HCT116 (cell line): Measurements from ENCODE around the gene FOXJ1. TPM values are rescaled to one million over a fixed set of nuclear protein-coding genes. Genes with fewer than 3 reads are reported as not detected.

Source experiments
- ATAC-seq: fragments of 200-7000 bp; cut with Tn5 transposase; 2 replicates; pipeline ENCODE4 v1.9.1; 2020; ENCODE audit warnings: mild to moderate bottlenecking, moderate library complexity
- BruUV-seq: library from RNA; stranded (reverse); fragments of 400-500 nt; replicated peaks from 2 replicates; lab custom pipeline; 2021; lab: Mats Ljungman, UMichigan
- CTCF ChIA-PET: fragments of 300-600 bp; sonication (Branson Sonifier 250); formaldehyde crosslinking; loops from one replicate; lab custom pipeline; 2021; ENCODE audit warnings: antibody characterized with exemption; lab: Charles Lee
- POLR2A ChIA-PET: fragments of 300-600, 350-600 bp; sonication (Branson Sonifier 250); formaldehyde crosslinking; loops from one replicate; lab custom pipeline; 2021; ENCODE audit warnings: antibody characterized with exemption; lab: Charles Lee
- RAD21 ChIA-PET, 2 experiments: fragments of 300-600 bp; sonication (Branson Sonifier 250); formaldehyde crosslinking; loops; one replicate each; lab custom pipeline; 2023; ENCODE audit warnings: low total read pairs in 2 of 2; ENCODE audit not compliant: uncharacterized antibody in 2 of 2, unreplicated experiment in 2 of 2, low non-redundant PET in 1 of 2; lab: Charles Lee
- DNase-seq: peaks from one replicate; pipeline ENCODE4 v3.0.0-alpha.2; 2010; ENCODE audit warnings: low read depth, low spot score
- H2AFZ ChIP-seq: fragments of 200-600 bp; shearing (Covaris generic), sonication (generic); 2 replicates; pipeline ENCODE4 v1.6.1; 2017; ENCODE audit warnings: low read depth, mixed run types, mixed read lengths, antibody characterized with exemption, low read length; ENCODE audit not compliant: poor library complexity, severe bottlenecking
- H3K27ac ChIP-seq: 2 replicates; pipeline ENCODE4 v1.5.1; 2012; ENCODE audit warnings: low read depth, low read length
- H3K27me3 ChIP-seq: fragments of 200-600 bp; sonication (generic); 2 replicates; pipeline ENCODE4 v1.6.1; 2016; ENCODE audit warnings: mixed run types, low read length, mixed read lengths; ENCODE audit not compliant: insufficient read depth
- H3K36me3 ChIP-seq, 2 experiments: fragments of 200-500 bp in 1 of 2; fragments of 200-600 bp in 1 of 2; sonication (Bioruptor generic) in 1 of 2; sonication (generic) in 1 of 2; 2 replicates each; pipeline versions ENCODE4 v1.5.1 to v1.6.1; 2014 to 2016; ENCODE audit warnings: low read length in 2 of 2, inconsistent platforms in 1 of 2, mixed read lengths in 1 of 2, mixed run types in 1 of 2; ENCODE audit not compliant: insufficient read depth in 2 of 2, control insufficient read depth in 1 of 2
- H3K4me1 ChIP-seq, 2 experiments: fragments of 200-600 bp in 1 of 2; sonication (generic) in 1 of 2; 2 replicates each; pipeline versions ENCODE4 v1.5.1 to v1.6.1; 2012 to 2017; ENCODE audit warnings: low read length in 2 of 2, inconsistent platforms in 1 of 2, mild to moderate bottlenecking in 1 of 2, mixed read lengths in 1 of 2, mixed run types in 1 of 2, moderate library complexity in 1 of 2; ENCODE audit not compliant: insufficient read depth in 2 of 2, control insufficient read depth in 1 of 2
- H3K4me2 ChIP-seq: fragments of 200-600 bp; sonication (generic); 2 replicates; pipeline ENCODE4 v1.6.1; 2017; ENCODE audit warnings: mixed run types, low read length, mixed read lengths
- H3K4me3 ChIP-seq, 2 experiments: fragments of 200-600 bp in 1 of 2; sonication (generic) in 1 of 2; replicated peaks in 1 of 2; 2 replicates each; pipeline ENCODE4 v1.5.1; 2011 to 2016; ENCODE audit warnings: low read length in 2 of 2, control low read depth in 1 of 2, low read depth in 1 of 2, mild to moderate bottlenecking in 1 of 2, mixed read lengths in 1 of 2, mixed run types in 1 of 2
- H3K79me2 ChIP-seq: fragments of 200-600 bp; sonication (generic); 2 replicates; pipeline ENCODE4 v1.6.1; 2017; ENCODE audit warnings: mild to moderate bottlenecking, mixed run types, low read length, moderate library complexity, mixed read lengths; ENCODE audit not compliant: insufficient read depth
- H3K9ac ChIP-seq: fragments of 200-600 bp; sonication (generic); 2 replicates; pipeline ENCODE4 v1.6.1; 2016; ENCODE audit warnings: low read length, mixed read lengths
- H3K9me2 ChIP-seq: fragments of 200-600 bp; sonication (generic), shearing (Covaris generic); 2 replicates; pipeline ENCODE4 v1.6.1; 2017; ENCODE audit warnings: mixed run types, mild to moderate bottlenecking, moderate library complexity; ENCODE audit not compliant: insufficient read depth
- H3K9me3 ChIP-seq, 2 experiments: fragments of 200-500 bp in 1 of 2; fragments of 200-600 bp in 1 of 2; sonication (Bioruptor generic) in 1 of 2; sonication (generic) in 1 of 2; 2 replicates each; pipeline ENCODE4 v1.6.1; 2014 to 2017; ENCODE audit warnings: low read length in 2 of 2, mixed read lengths in 2 of 2, inconsistent platforms in 1 of 2, low read depth in 1 of 2, mild to moderate bottlenecking in 1 of 2, mixed run types in 1 of 2, moderate library complexity in 1 of 2; ENCODE audit not compliant: control insufficient read depth in 1 of 2, insufficient read depth in 1 of 2
- H4K20me1 ChIP-seq: fragments of 200-600 bp; sonication (generic), shearing (Covaris generic); 2 replicates; pipeline ENCODE4 v1.6.1; 2017; ENCODE audit warnings: mixed run types, mild to moderate bottlenecking, moderate library complexity; ENCODE audit not compliant: insufficient read depth
- CBX3 ChIP-seq: IDR thresholded peaks from 2 replicates; pipeline ENCODE4 v1.6.1; 2012; ENCODE audit warnings: low read depth
- CEBPB ChIP-seq: IDR thresholded peaks from 2 replicates; pipeline ENCODE4 v1.6.1; 2012; ENCODE audit warnings: low read depth
- EGR1 ChIP-seq: IDR thresholded peaks from 2 replicates; pipeline ENCODE4 v1.6.1; 2012; ENCODE audit warnings: low read depth
- ELF1 ChIP-seq: IDR thresholded peaks from 2 replicates; pipeline ENCODE4 v1.6.1; 2012; ENCODE audit warnings: low read depth, borderline replicate concordance
- EZH2 ChIP-seq: fragments of 200-600 bp; sonication (generic); IDR thresholded peaks from 2 replicates; pipeline ENCODE4 v1.6.1; 2017; ENCODE audit warnings: antibody characterized with exemption, mixed run types
- EZH2phosphoT487 ChIP-seq: fragments of 200-600 bp; IDR thresholded peaks from 2 replicates; pipeline ENCODE4 v1.6.1; 2018; ENCODE audit warnings: antibody characterized with exemption, borderline replicate concordance
- FOSL1 ChIP-seq: IDR thresholded peaks from 2 replicates; pipeline ENCODE4 v1.6.1; 2012; ENCODE audit warnings: low read depth
- JUND ChIP-seq: IDR thresholded peaks from 2 replicates; pipeline ENCODE4 v1.6.1; 2012
- POLR2AphosphoS5 ChIP-seq: IDR thresholded peaks from 2 replicates; pipeline ENCODE4 v1.6.1; 2011; ENCODE audit warnings: mild to moderate bottlenecking, low read depth, low read length, moderate library complexity
- RAD21 ChIP-seq: IDR thresholded peaks from 2 replicates; pipeline ENCODE4 v1.6.1; 2012; ENCODE audit warnings: low read depth, mild to moderate bottlenecking
- SIN3A ChIP-seq: IDR thresholded peaks from 2 replicates; pipeline ENCODE4 v1.6.1; 2012; ENCODE audit warnings: low read depth
- SRF ChIP-seq: IDR thresholded peaks from 2 replicates; pipeline ENCODE4 v1.6.1; 2012; ENCODE audit warnings: low read depth
- YY1 ChIP-seq: IDR thresholded peaks from 2 replicates; pipeline ENCODE4 v1.6.1; 2011; ENCODE audit warnings: low read length, low read depth, moderate library complexity, mild to moderate bottlenecking; ENCODE audit not compliant: insufficient replicate concordance; ENCODE audit errors: extremely low read depth
- ZFX ChIP-seq: fragments of 450-650 bp; IDR thresholded peaks from 2 replicates; pipeline ENCODE4 v1.6.1; 2017
- ZNF274 ChIP-seq: fragments of 200-500 bp; sonication (Bioruptor generic); IDR thresholded peaks from 2 replicates; pipeline ENCODE4 v1.6.1; 2014; ENCODE audit warnings: mild to moderate bottlenecking, low read depth, low read length, inconsistent platforms
- intact Hi-C: fragments of 100-400 bp; cut with micrococcal nuclease; formaldehyde crosslinking; loops from 2 replicates; pipeline ENCODE4 v1.10.0; 2022
- total RNA-seq: library from RNA; stranded (reverse); gene quantifications from one replicate; pipeline ENCODE4 v1.2.1, GENCODE V29; 2021; ENCODE audit not compliant: unreplicated experiment
- TF ChIP-seq, protein P1 (sequence below): IDR thresholded peaks from 2 replicates; pipeline ENCODE4 v1.6.1; 2012
- TF ChIP-seq, protein P2 (sequence below): IDR thresholded peaks from 2 replicates; pipeline ENCODE4 v1.6.1; 2012

The FOXJ1 gene
- total RNA-seq, 1 experiment from 2014 or later, result 0.61 TPM

DNA sequence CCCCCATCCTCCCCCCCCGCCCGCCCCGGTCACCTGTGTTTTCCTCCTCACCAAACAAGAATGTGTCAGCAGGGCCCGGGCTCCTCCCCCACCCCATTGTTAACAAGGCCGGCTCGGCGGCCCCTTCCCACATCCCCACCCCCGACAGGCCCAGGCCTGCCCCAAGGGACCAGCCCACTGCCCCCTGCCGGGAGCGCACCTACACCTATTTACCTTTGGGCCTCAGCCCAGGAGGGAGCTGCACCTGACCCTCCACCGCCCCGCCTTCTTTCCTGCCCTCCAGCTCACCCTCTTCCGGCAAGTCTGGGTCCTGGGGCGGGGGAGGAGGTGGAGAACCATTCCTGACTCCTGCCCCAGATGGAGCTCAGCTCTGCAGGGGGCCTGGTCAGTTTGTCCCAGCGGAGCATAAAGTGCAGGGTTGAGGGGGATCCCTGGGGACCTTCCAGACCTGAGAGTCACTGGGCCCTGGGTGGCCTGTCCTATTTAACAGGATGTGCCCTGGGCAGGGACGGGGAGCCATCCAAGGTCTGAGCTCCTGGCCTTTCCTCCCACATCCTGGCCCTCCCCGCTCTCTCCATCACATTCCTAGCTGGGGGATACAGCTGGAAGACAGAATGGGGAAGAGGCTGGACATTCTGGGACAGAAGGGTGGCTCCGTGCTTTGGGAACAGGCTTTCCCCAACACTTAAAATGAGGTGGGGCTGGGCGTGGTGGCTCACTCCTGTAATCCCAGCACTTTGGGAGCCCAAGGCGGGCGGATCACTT is 8.3 kb downstream of the FOXJ1 start (continued):
- TF ChIP-seq SIN3A (no peak), SRF (no peak), EZH2 (no peak), CBX3 (no peak), CEBPB (no peak), FOSL1 (no peak)

DNA sequence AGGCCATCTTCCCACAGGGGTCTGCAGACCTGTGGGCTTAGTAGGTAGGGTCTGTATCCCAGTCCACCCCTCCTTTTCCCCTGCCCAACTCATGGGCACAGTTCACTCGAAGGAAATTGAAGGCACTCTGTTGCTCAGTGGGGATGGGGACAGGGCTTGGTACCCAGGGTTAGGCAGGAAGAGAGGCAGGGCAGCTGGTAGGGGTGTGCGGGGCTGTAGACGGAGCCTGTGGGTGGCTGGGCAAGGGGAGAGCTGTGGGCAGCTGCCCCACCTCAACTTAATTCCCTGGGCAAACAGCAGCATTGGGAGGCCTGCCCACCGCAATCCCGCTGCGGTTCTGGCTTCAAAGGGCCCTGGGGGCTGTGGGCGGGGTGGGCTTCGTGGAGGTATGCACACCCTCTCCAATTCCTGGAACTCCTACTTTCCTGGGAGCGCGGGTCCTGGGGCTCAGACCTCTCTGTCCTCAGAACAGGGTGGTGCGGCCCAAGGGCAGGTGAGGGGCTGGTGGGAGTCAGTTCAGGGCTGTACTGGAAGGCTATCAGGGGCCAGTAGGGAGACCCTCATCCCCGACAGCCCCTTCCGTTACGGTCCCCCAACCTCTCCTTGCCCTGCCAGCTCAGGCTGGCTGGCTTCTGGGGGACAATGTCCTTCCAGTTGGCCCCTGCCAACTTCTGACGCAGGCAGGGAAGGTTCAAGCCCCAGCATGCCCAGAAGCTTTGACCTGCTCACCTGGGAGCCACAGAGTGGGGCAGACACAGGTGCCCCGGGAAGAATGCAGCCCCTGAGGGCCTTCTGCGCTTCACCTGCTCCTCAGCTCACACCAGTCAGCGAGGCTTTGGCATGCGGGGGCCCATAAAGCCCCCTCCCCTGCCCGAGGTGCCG is 9.1 kb downstream of the FOXJ1 start:
- no peak for DNase-seq
- H3K27me3 ChIP-seq, result no peaks in the 10 kb centered on the region
- TF ChIP-seq EGR1 (no peak), SRF (no peak), CEBPB (no peak), ZFX (no peak), ZNF274 (no peak), SIN3A (no peak), EZH2phosphoT487 (no peak), EZH2 (no peak), ELF1 (no peak), JUND (no peak), POLR2AphosphoS5 (no peak), RAD21 (no peak), YY1 (no peak), CBX3 (no peak), FOSL1 (no peak)
- TF ChIP-seq, protein P1, sequence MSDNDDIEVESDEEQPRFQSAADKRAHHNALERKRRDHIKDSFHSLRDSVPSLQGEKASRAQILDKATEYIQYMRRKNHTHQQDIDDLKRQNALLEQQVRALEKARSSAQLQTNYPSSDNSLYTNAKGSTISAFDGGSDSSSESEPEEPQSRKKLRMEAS, result no peak
- TF ChIP-seq, protein P2, sequence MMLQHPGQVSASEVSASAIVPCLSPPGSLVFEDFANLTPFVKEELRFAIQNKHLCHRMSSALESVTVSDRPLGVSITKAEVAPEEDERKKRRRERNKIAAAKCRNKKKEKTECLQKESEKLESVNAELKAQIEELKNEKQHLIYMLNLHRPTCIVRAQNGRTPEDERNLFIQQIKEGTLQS, result no peak
- TF ChIP-seq, all 23 proteins: peak for 0
- RAD21 ChIA-PET, result interaction anchor here in 1 of 2 experiments (1.3 kb wide), 1 partner anchor 148 kb away, joined by 3 read pairs; no protein-coding TSS in a partner anchor
- peak overlapping the region; percentile 93 for H3K4me2 ChIP-seq
- no peaks in the 10 kb centered on the region for H3K79me2 ChIP-seq
- H3K4me3 ChIP-seq, result 0 out of 4 replicates have a peak overlapping the region, but pooled peaks of 1 of the 2 experiments have one; percentile 15
- no peaks in the 10 kb centered on the region for H3K9me2 ChIP-seq
- no peaks in the 10 kb centered on the region for H3K9me3 ChIP-seq
- intact Hi-C loops, result no loop called here
- POLR2A ChIA-PET, result interaction anchor here (0.7 to 2.9 kb wide), 6 partner anchors 10 to 191 kb away, joined by 3 to 18 read pairs (median 4); partner anchors contain the start of genes FBF1 and FOXJ1
- H3K4me1 ChIP-seq, result peaks cover 24 to 26% of the 10 kb centered on the region in 2 experiments
- peak; percentile 60 for ATAC-seq
- BruUV-seq, result no TSS peak
- no peak overlapping the region for H2AFZ ChIP-seq
- H3K9ac ChIP-seq, result no peak overlapping the region
- H4K20me1 ChIP-seq, result no peaks in the 10 kb centered on the region
- CTCF ChIA-PET, result interaction anchor here (1.0 to 1.5 kb wide), 6 partner anchors 9 to 148 kb away, joined by 5 to 11 read pairs (median 8); no protein-coding TSS in a partner anchor
- peak overlapping the region; percentile 56 for H3K27ac ChIP-seq
- H3K36me3 ChIP-seq, result no peaks in the 10 kb centered on the region
